Activated CD8-positive, alpha-beta memory T cell treated with anti-CD3 and anti-CD28 coated beads for 24 hours (primary cell): ENCODE data around the gene C19orf44.

Experiments
- DNase-seq: peaks from one replicate; pipeline ENCODE4 v3.0.0-alpha.2; 2020

C19orf44 gene

GRCh38 chr19:16518483-16519229 is 22.5 kb downstream of the C19orf44 start:
- no peak for DNase-seq

GRCh38 chr19:16519230-16519687 is 23.1 kb downstream of the C19orf44 start:
- DNase-seq = no peak

- no peak for DNase-seq
Measured at GRCh38 chr19:16520074-16520973, 24.1 kb downstream of the C19orf44 start.

- DNase-seq = no peak
Measured at GRCh38 chr19:16520986-16521624, 24.9 kb downstream of the C19orf44 start.

GRCh38 chr19:16521715-16522289 is 25.6 kb downstream of the C19orf44 start:
- no peak for DNase-seq

GRCh38 chr19:16522559-16523377 is 26.6 kb downstream of the C19orf44 start:
- no peak for DNase-seq

GRCh38 chr19:16524991-16525734 is 29.0 kb downstream of the C19orf44 start:
- no peak for DNase-seq

GRCh38 chr19:16525751-16526481 is 29.7 kb downstream of the C19orf44 start:
- DNase-seq = no peak

- no peak for DNase-seq
Measured at GRCh38 chr19:16527334-16527935, 31.2 kb downstream of the C19orf44 start.

- DNase-seq = peak; percentile 67
Measured at GRCh38 chr19:16527971-16528521, 31.9 kb downstream of the C19orf44 start.

- DNase-seq = no peak
Measured at GRCh38 chr19:16529466-16530144, 33.4 kb downstream of the C19orf44 start.

GRCh38 chr19:16530540-16531379 is 34.6 kb downstream of the C19orf44 start:
- no peak for DNase-seq

GRCh38 chr19:16531380-16531669 is 35.1 kb downstream of the C19orf44 start:
- no peak for DNase-seq

GRCh38 chr19:16532440-16533234 is 36.4 kb downstream of the C19orf44 start:
- DNase-seq = no peak

- no peak for DNase-seq
Measured at GRCh38 chr19:16535381-16535780, 39.2 kb downstream of the C19orf44 start.

GRCh38 chr19:16536130-16536529 is 39.9 kb downstream of the C19orf44 start:
- DNase-seq = no peak

GRCh38 chr19:16537111-16537510 is 40.9 kb downstream of the C19orf44 start:
- DNase-seq = no peak

- DNase-seq = no peak
Measured at GRCh38 chr19:16540948-16541347, 44.8 kb downstream of the C19orf44 start.
